MM.1S (cell line): ENCODE data around the gene CRP.

Experiments
- DNase-seq: peaks from one replicate; pipeline ENCODE4 v3.0.0-alpha.2; 2015
- H2AFZ ChIP-seq: fragments of 300-600 bp; sonication (generic); 2 replicates; pipeline ENCODE4 v1.6.0; 2016; ENCODE audit warnings: antibody characterized with exemption, low read length
- H3F3A ChIP-seq: fragments of 300-600 bp; sonication (generic); 2 replicates; pipeline ENCODE4 v1.6.1; 2016; ENCODE audit warnings: mild to moderate bottlenecking, antibody characterized with exemption, low read length, moderate library complexity, mixed read lengths; ENCODE audit not compliant: insufficient read depth
- H3K27ac ChIP-seq: fragments of 300-600 bp; sonication (generic); 2 replicates; pipeline ENCODE4 v1.5.1; 2016; ENCODE audit warnings: mild to moderate bottlenecking, low read length
- H3K27me3 ChIP-seq: fragments of 300-600 bp; sonication (generic); replicated peaks from 2 replicates; pipeline ENCODE4 v1.6.0; 2016; ENCODE audit warnings: low read length; ENCODE audit not compliant: insufficient read depth
- H3K36me3 ChIP-seq: fragments of 300-600 bp; sonication (generic); replicated peaks from 2 replicates; pipeline ENCODE4 v1.6.1; 2016; ENCODE audit warnings: mild to moderate bottlenecking, low read length, mixed read lengths; ENCODE audit not compliant: insufficient read depth
- H3K4me1 ChIP-seq: fragments of 300-600 bp; sonication (generic); 2 replicates; pipeline ENCODE4 v1.6.1; 2016; ENCODE audit warnings: low read length, mixed read lengths
- H3K4me2 ChIP-seq: fragments of 300-600 bp; sonication (generic); 2 replicates; pipeline ENCODE4 v1.6.0; 2016; ENCODE audit warnings: low read depth, low read length
- H3K4me3 ChIP-seq: fragments of 300-600 bp; sonication (generic); 2 replicates; pipeline ENCODE4 v1.5.1; 2016; ENCODE audit warnings: low read length, mixed read lengths
- H3K79me2 ChIP-seq: fragments of 300-600 bp; sonication (generic); 2 replicates; pipeline ENCODE4 v1.6.1; 2016; ENCODE audit warnings: mixed run types, low read length, mixed read lengths
- H3K9ac ChIP-seq: fragments of 300-600 bp; sonication (generic); 2 replicates; pipeline ENCODE4 v1.6.1; 2016; ENCODE audit warnings: low read length, mixed read lengths
- H3K9me2 ChIP-seq: fragments of 300-600 bp; sonication (generic); replicated peaks from 2 replicates; pipeline ENCODE4 v1.6.1; 2016; ENCODE audit warnings: mild to moderate bottlenecking, low read length, mixed read lengths; ENCODE audit not compliant: insufficient read depth
- H3K9me3 ChIP-seq: fragments of 300-600 bp; sonication (generic); replicated peaks from 2 replicates; pipeline ENCODE4 v1.6.1; 2016; ENCODE audit warnings: mild to moderate bottlenecking, low read length, mixed read lengths; ENCODE audit not compliant: insufficient read depth
- H4K20me1 ChIP-seq: fragments of 300-600 bp; sonication (generic); 2 replicates; pipeline ENCODE4 v1.6.1; 2016; ENCODE audit warnings: mild to moderate bottlenecking, low read length, moderate library complexity, mixed read lengths; ENCODE audit not compliant: insufficient read depth
- EZH2 ChIP-seq: fragments of 300-600 bp; sonication (generic); optimal IDR thresholded peaks from 2 replicates; pipeline ENCODE3; 2017; ENCODE audit warnings: low read depth, mild to moderate bottlenecking, antibody characterized with exemption, low read length, mixed read lengths
- EZH2phosphoT487 ChIP-seq: fragments of 300-600 bp; sonication (generic); IDR thresholded peaks from 2 replicates; pipeline ENCODE4 v1.6.1; 2018; ENCODE audit warnings: antibody characterized with exemption, low read length
- TF ChIP-seq, protein P1 (sequence below): fragments of 300-600 bp; sonication (generic); IDR thresholded peaks from 2 replicates; pipeline ENCODE4 v1.5.1; 2016; ENCODE audit warnings: antibody characterized with exemption, low read length, mixed read lengths

CRP gene

DNA sequence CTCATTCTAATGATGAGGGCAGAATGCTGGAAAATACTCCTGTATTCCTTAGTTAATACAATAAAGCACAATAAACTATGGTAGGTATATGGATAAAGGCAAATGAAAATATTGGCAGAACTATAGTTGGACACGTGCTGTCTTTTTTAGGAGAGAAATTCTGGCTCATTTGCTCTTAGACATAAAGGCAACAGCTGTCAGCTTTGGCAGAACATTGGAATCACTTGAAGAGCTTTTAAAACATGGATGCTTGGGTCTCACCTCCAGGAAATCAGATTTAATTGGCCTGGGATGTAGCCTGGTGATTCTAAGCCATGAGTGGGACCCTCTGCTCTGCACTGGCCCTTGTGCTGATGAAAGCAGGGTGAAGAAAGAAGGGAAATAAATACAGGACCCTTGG lies 9.9 kb downstream of the CRP start:
- Histone ChIP-seq H3K9me2 (no peaks in the 10 kb centered on the region), H3K4me2 (no peak overlapping the region), H3K79me2 (no peaks in the 10 kb centered on the region), H3K27me3 (no peaks in the 10 kb centered on the region), H3K9ac (no peak overlapping the region), H3K9me3 (no peaks in the 10 kb centered on the region), H3K27ac (no peak overlapping the region), H3K4me1 (0 out of 2 replicates have a peak, but pooled peaks cover 4% of the 10 kb centered on the region), H3K36me3 (no peaks in the 10 kb centered on the region), H4K20me1 (no peaks in the 10 kb centered on the region), H3F3A (no peaks in the 10 kb centered on the region), H2AFZ (no peak overlapping the region), H3K4me3 (no peak overlapping the region)
- no peak for DNase-seq
- TF ChIP-seq, protein P1, sequence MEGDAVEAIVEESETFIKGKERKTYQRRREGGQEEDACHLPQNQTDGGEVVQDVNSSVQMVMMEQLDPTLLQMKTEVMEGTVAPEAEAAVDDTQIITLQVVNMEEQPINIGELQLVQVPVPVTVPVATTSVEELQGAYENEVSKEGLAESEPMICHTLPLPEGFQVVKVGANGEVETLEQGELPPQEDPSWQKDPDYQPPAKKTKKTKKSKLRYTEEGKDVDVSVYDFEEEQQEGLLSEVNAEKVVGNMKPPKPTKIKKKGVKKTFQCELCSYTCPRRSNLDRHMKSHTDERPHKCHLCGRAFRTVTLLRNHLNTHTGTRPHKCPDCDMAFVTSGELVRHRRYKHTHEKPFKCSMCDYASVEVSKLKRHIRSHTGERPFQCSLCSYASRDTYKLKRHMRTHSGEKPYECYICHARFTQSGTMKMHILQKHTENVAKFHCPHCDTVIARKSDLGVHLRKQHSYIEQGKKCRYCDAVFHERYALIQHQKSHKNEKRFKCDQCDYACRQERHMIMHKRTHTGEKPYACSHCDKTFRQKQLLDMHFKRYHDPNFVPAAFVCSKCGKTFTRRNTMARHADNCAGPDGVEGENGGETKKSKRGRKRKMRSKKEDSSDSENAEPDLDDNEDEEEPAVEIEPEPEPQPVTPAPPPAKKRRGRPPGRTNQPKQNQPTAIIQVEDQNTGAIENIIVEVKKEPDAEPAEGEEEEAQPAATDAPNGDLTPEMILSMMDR = no peak

DNA sequence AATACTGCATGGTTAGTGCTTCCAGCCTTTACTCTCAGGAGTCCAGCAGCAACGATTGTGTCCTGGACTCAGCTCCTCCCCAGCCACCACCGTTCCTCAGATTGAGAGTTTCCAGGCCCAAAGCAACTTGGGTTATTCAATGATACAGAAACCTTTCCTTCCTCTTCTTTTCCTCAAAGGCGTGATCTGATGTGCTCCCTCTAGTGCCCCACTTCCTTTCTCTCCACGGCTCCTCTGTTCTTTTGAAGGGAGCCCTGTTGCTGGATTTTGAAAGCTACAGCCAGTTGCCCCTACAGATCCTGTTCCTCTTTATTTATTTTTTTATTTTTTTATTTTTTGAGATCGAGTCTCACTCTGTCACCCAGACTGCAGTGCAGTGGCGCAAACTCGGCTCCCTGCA lies 14.1 kb downstream of the CRP start:
- no peaks in the 10 kb centered on the region for H3K27me3 ChIP-seq
- no peak for DNase-seq

DNA sequence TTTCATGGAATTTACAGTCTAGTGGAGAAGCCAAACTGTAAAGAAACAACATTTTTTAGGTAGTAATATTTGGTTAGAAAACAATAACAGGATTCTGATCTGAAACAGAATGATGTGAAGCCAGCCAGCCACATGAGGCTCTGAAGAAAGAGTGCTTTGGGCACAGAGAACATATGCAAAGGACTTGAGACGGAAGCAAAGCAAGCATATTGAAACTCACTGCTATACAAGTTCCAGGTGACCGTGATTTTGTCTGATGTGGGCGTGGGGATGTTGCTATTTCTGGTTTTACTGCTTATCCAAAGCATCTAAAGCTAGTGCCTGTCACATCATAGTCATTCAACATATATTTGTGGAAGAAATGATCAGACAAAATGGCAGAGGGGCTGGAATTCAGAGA lies 14.7 kb downstream of the CRP start:
- no peaks in the 10 kb centered on the region for H3K9me2 ChIP-seq
- no peaks in the 10 kb centered on the region for H3K27me3 ChIP-seq
- no peak overlapping the region for H3K4me3 ChIP-seq
- peak; percentile 73 for DNase-seq
- H3K4me1 ChIP-seq = 0 out of 2 replicates have a peak, but pooled peaks cover 4% of the 10 kb centered on the region
- no peaks in the 10 kb centered on the region for H3K79me2 ChIP-seq
- H3K36me3 ChIP-seq = no peaks in the 10 kb centered on the region
- TF ChIP-seq EZH2phosphoT487 = no peak
- TF ChIP-seq EZH2 = no peak
- H3F3A ChIP-seq = no peaks in the 10 kb centered on the region
- H2AFZ ChIP-seq = no peak overlapping the region
- 0 out of 2 replicates have a peak overlapping the region, but pooled peaks have one; percentile 0 for H3K4me2 ChIP-seq
- no peaks in the 10 kb centered on the region for H4K20me1 ChIP-seq
- no peak overlapping the region for H3K9ac ChIP-seq
- no peak overlapping the region for H3K27ac ChIP-seq
- H3K9me3 ChIP-seq = no peaks in the 10 kb centered on the region

More for the DNA sequence above, 14.1 kb downstream of the CRP start:
- no peaks in the 10 kb centered on the region for H4K20me1 ChIP-seq
- H3K79me2 ChIP-seq = no peaks in the 10 kb centered on the region
- H3K9ac ChIP-seq = no peak overlapping the region
- no peak overlapping the region for H3K4me2 ChIP-seq
- TF ChIP-seq EZH2phosphoT487 (no peak), EZH2 (no peak)
- TF ChIP-seq, protein P1 = no peak
- no peaks in the 10 kb centered on the region for H3F3A ChIP-seq
- H3K27ac ChIP-seq = no peak overlapping the region
- H3K9me3 ChIP-seq = no peaks in the 10 kb centered on the region
- no peaks in the 10 kb centered on the region for H3K9me2 ChIP-seq
- 0 out of 2 replicates have a peak, but pooled peaks cover 4% of the 10 kb centered on the region for H3K4me1 ChIP-seq
- no peak overlapping the region for H2AFZ ChIP-seq
- no peak overlapping the region for H3K4me3 ChIP-seq
- H3K36me3 ChIP-seq = no peaks in the 10 kb centered on the region

DNA sequence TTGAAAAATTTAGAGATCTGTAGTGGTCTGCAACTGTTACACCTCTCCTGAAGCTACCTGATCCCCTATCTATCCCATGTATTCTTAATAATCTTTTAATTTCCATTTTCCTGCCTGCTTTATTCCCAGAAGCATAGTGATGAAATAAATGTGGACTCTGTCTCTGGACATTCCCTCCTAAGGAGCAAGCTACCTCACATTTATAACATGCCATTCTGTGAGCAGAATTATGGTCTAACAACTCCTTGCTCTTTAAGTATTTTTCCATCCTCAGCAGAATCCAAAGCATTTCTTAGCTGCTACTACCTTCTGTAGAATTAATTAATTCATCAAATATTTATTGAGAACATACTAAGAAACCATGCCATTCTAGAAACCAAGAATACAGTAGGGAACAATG lies 15.1 kb downstream of the CRP start:
- Histone ChIP-seq H3K4me2 (0 out of 2 replicates have a peak overlapping the region, but pooled peaks have one; percentile 0), H3K36me3 (no peaks in the 10 kb centered on the region), H3K79me2 (no peaks in the 10 kb centered on the region), H3K27me3 (no peaks in the 10 kb centered on the region), H3K9me2 (no peaks in the 10 kb centered on the region), H3K4me1 (0 out of 2 replicates have a peak, but pooled peaks cover 4% of the 10 kb centered on the region), H3F3A (no peaks in the 10 kb centered on the region), H3K9ac (no peak overlapping the region), H2AFZ (no peak overlapping the region), H3K27ac (no peak overlapping the region), H4K20me1 (no peaks in the 10 kb centered on the region), H3K9me3 (no peaks in the 10 kb centered on the region), H3K4me3 (no peak overlapping the region)
- no peak for DNase-seq
- TF ChIP-seq, protein P1 = no peak
- TF ChIP-seq EZH2phosphoT487 (no peak), EZH2 (no peak)
